Frontal cortex (tissue), 4 donors: Measurements from ENCODE around the gene PEAK3. TPM values are rescaled to one million over a fixed set of nuclear protein-coding genes. Genes with fewer than 3 reads are reported as not detected.
A peak's percentile ranks its signal among the peaks of the same experiment; 100 is the strongest.
"Not testable (repeated sequence)": the region's sequence is repeated elsewhere in the genome, so short reads cannot be mapped to it uniquely, and the experiment has no call there.

ENCODE experiments used
- DNase-seq, 2 donors: peaks; one replicate each; pipeline ENCODE4 v3.0.0; 2012; ENCODE audit warnings: low spot score in 2 of 2
- FAIRE-seq: peaks from 2 replicates; lab custom pipeline; 2012; peaks lifted over from hg19 to GRCh38; lab: Jason Lieb, UNC
- total RNA-seq: library from RNA; depleted of rRNA; stranded (reverse); fragments of >200 nt; gene quantifications from one replicate; pipeline ENCODE4 v1.2.3, GENCODE V29; 2014
- donor health status: control.
- donor health status: control.
- donor health status: control.

Gene PEAK3
- total RNA-seq, 1 donor from 2014 or later, result under 0.01 TPM

DNA sequence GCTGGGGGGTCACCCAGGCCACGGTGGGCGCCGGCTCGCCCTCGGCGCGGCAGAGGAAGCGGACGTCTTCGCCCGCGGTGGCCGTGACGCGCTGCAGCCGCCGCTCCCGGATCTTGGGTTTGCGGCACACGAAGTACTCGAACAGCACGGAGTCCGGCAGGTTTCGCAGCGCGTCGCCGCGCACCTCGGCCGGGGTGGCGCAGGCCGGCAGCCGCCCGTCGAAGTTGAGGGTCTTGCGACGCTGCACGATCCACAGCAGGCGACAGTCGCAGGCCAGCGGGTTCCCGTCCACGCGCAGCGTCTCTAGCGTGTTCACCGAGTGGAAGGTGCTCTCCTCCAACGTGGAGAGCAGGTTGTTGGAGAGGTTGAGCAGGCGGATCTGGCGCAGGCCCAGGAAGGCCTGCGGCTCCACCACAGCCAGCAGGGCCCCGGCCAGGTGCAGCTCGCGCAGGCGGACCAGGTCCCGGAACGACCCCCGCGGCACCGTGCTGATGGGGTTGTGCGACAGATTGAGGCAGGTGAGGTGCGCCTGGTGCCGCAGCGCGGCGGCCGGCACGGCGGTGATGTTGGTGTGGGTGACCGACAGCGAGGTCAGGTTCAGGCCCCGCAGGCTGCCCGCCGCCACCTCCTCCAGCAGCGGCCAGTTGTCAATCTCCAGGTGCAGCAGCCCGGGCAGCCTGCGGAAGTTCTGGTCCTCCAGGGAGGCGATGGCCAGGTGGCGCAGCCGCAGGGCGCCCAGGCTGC lies 8.6 kb upstream of the PEAK3 start:
- FAIRE-seq (no peak), DNase-seq (no peak)

- no peak for FAIRE-seq
- DNase-seq, result peak in 1 of 2 donors; percentile 57
Measured at GRCh38 chr19:2289714-2290435, 7.9 kb upstream of the PEAK3 start.

DNA sequence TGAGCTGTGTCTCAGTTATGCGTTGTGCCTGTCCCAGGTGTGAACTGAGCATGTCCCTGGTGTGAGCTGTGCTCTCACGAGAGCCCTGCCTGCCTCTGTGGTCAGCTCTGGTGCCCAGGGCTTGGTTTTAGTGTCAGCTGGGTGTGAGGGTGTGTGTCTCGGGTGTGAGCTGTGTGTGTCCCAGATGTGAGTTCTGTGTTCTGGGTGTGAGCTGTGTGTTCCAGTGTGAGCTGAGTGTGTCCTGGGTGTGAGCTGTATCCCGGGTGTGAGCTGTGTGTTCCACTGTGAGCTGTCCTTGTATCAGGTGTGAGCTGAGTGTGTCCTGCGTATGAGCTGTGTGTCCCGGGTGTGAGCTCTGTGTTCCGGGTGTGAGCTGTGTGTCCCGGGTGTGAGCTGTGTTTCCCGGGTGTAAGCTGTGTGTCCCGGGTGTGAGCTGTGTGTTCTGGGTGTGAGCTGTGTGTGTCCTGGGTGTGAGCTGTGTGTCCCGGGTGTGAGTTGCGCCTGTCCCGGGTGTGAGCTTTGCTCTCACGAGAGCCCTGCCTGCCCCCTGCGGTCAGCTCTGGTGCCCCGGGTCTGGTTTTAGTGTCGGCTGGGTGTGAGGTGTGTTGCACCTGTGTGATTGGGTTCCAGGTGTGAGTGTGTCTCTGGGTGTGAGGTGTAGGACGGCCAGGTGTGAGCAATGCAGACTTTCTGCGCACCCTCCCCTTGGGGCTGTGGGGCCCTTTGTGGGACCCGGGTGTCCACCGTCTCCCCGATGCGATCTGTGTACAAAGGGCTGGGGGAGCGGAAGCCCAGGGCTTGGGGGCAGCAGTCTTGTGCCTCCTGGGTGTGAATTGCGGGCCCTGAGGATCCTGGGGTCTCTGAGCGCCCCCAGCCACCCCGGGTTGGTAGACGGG lies 7.1 kb upstream of the PEAK3 start:
- FAIRE-seq (no peak), DNase-seq (no peak)

- DNase-seq, result no peak
- no peak for FAIRE-seq
Measured at GRCh38 chr19:2288338-2288817, 6.4 kb upstream of the PEAK3 start.

DNA sequence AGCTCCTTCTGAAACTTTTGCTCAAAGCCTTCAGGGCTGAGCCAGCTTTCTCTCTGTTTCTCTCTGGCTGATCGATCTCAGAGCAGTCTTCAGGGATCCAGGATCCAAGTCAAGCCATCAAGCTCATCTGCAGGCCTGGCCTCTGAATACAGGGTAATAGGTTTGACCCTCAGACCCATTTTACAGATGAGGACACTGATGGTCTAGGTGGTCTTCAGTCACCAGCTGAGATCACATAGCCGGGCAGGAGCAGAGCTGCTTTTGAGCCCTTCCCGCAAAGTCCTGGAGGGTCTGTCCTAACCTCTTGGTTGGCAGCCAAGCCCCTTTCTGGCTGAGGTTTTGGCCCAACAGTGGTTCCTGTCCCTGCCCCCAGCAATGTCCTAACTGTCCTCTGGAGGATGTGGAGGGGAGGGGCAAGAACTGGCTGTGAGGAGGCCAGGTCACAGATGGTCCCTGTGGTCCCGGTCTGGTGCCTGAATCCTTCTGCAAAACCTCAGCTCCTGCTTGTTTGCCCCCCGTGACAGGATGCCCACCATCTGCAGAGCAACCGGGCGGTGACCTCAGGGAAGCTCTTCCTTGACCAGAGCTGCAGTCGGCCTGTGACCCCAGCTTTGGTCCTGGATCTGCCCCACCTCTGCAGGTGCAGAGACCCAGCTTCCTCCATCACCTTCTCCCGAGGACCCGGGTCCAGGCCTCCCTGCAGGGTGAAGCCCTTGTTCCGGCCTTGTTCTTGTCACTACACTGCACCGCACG lies 5.8 kb upstream of the PEAK3 start:
- no peak for FAIRE-seq
- DNase-seq, result no peak

DNA sequence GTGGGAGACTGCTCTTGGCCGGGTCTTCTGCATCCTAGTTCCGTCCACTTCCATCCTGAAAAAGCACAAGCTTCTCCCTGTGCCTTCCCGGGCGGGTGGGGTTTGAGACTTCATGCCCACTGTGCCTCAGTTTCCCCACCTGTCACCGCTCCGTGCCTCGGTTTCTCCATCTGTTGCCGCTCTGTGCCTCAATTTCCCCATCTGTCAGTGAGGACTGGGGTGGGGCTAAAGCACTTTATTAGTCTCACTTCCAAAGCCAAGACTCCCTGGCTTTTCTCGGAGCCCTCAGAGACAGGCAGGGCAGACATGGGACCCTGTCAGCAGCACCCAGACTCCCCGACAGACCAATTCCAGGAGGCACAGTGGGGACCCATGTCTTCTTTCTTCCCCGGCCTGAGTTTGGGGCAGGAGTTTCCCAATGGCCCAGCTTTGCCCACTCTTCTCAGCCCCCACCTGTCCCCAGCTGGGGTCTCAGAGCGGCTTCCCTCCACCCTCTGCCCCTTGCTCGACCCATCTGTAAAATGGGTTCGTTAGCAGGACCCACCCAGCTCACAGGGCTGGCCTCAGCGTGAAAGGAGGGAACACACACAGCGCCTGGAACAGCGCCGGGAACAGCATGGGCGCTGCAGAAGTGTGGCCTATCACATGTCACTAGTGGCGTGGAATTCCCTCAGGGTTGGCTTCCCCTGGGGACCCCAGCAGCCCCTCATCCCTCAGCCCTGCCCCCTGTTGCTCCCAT lies 4.6 kb upstream of the PEAK3 start:
- DNase-seq (no peak), FAIRE-seq (no peak)

DNA sequence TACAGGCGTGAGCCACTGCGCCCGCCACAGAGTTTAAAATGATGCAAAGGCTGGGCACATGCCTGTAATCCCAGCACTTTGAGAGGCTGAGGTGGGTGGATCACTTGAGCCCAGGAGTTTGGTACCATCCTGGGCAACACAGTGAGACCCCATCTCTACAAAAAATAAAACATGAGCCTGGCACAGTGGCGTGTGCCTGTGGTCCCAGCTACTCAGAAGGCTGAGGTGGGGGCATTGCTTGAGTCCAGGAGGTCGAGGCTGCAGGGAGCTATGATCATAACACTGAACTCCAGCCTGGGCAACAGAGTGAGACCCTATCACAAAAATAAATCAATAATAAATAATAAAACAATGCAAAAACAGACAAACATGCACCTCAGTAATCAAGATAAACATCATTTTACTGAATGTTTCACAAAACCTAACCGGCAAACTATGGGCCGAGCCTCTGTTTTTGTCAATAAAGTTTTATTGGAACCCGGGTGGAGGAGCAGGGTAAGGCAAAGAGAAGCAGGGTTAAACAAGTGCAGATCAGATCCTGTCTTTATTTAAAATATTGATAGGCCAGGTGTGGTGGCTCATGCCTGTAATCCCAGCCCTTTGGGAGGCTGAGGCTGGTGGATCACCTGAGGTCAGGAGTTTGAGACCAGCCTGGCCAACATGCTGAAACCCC lies 2.0 kb upstream of the PEAK3 start:
- no peak for FAIRE-seq

GRCh38 chr19:2282862-2283237 lies 875 bp upstream of the PEAK3 start:
- DNase-seq, result no peak
- no peak for FAIRE-seq

More for the DNA sequence above, 2.0 kb upstream of the PEAK3 start:
- no peak for DNase-seq

DNA sequence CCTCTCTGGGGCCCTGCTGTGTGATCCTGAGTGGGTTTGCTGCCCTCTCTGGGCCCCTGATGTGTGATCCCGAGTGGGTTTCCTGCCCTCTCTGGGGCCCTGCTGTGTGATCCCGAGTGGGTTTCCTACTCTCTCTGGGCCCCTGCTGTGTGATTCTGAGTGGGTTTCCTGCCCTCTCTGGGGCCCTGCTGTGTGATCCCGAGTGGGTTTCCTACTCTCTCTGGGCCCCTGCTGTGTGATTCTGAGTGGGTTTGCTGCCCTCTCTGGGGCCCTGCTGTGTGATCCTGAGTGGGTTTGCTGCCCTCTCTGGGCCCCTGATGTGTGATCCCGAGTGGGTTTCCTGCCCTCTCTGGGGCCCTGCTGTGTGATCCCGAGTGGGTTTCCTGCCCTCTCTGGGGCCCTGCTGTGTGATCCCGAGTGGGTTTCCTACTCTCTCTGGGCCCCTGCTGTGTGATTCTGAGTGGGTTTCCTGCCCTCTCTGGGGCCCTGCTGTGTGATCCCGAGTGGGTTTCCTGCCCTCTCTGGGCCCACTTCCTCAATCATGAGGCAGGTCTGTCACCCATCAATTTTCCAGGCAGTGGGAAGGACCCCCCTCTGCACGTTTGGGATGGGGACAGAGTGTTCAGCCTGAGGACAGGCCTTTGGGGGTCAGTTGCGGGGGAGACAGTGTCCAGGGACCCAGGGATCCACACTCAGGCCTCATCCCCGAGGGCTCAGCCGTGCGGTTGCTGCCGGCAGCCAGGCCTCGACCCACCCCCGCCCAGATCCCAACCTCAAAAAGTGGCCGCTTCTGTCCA lies 512 bp downstream of the PEAK3 start:
- not testable (repeated sequence) for DNase-seq, FAIRE-seq

DNA sequence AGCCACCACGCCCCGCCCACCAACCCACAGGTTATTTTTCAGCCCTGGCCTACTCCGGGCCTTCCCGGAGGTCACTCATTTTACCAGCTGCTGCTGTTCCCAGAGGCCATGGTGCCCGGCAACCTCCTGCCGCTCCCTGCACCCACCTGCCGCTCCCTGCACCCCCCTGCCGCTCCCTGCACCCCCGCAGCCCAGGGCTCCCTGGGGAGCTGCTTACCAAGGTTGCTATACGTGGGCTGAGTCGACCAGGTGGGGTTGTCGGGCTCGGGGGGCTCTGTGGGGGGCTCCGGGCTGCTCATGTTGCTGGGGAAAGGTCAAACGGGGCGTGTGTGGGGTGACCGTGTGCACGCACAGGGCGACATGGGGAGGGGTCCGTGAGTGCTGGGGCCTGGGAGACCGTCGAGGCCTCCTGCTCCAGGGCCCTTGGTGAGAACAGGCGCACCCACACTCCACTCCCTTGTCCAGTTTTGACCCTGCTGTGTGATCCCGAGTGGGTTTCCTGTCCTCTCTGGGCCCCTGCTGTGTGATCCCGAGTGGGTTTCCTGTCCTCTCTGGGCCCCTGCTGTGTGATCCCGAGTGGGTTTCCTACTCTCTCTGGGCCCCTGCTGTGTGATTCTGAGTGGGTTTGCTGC lies 1.2 kb downstream of the PEAK3 start:
- FAIRE-seq, result no peak

DNA sequence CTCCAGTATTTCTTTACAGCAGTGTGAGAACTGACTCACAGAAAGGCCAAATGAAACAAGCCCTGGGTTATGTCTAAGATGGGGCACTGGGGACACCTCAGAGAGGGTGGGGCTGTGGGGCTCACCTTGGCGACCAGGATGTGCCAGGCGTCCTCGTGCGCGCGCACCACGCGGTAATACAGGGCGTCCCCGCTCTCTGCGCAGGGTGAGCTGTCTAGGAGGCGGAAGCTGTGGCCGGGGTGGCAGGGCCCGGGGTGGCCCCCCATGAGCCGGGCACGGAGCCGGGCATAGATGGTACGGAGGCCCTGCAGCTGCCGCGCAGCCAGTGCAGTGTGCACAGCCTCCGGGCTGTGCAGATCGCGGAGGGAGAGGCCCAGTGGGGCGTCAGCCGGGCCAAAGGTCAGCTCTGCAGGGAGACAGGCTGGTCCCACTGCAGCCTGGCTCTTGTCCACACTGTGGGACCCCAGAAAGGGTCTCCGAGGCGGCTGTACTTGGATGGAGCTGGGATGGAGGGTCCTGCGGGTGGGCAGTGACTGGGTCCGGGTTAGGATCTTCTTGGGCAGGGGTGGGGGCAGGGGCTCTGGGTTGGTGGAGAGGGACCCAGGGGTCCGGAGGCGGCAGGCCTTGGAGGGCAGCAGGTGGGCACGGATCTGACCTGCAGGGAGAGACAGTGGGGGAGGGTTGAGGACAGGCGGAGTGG lies 3.4 kb downstream of the PEAK3 start:
- FAIRE-seq (no peak), DNase-seq (no peak)

More for the DNA sequence above, 1.2 kb downstream of the PEAK3 start:
- no peak for DNase-seq

DNA sequence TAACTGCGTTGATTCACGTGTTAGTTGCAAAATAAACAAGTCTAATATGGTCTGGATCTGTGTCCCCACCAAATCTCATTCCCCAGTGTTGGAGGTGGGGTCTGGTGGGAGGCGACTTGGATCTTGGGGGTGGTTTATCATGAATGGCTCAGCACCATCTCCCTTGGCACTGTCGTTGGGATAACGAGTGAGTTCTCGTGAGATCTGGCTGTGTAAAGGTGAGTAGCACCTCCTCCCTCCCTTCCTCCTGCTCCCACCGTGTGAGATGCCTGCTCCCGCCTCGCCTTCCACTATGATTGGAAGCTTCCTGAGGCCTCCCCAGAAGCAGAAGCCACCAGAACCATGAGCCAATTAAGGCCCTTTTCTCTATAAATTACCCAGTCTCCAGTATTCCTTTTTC lies 4.8 kb downstream of the PEAK3 start:
- DNase-seq (no peak), FAIRE-seq (no peak)

DNA sequence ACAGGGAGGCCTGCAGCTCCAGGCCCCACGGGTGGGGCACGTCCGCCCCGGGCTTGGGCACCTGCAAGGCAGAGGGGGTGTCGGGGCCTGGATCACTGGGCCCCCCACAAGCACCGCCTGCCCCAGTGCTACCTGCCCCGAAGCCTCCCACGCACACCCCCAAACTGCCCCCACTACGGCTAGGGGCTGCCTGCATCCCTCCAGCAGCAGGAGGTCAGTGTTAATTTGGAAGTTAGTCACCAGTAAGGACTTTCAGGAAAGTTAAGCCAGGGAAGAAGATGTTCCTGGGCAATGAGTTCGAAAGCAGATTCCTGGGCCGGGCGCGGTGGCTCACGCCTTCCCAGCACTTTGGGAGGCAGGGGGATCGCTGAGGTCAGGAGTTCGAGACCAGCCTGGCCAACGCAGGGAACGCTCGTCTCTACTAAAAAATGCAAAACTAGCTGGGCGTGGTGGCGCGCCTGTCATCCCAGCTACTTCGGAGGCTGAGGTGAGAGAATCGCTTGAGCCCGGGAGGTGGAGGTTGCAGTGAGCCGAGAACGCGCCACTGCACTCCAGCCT lies 5.5 kb downstream of the PEAK3 start:
- DNase-seq (no peak), FAIRE-seq (no peak)

GRCh38 chr19:2275588-2276428 lies 6.2 kb downstream of the PEAK3 start:
- no peak for DNase-seq
- FAIRE-seq, result no peak

- no peak for FAIRE-seq
- DNase-seq, result peak; percentile 82 to 85
Measured at GRCh38 chr19:2274931-2275535, 6.9 kb downstream of the PEAK3 start.
